Karpas-422 (cell line): Measurements from ENCODE around the gene NATD1. TPM values are rescaled to one million over a fixed set of nuclear protein-coding genes. Genes with fewer than 3 reads are reported as not detected.
"Not testable (repeated sequence)": the region's sequence is repeated elsewhere in the genome, so short reads cannot be mapped to it uniquely, and the experiment has no call there.

Experiments
- DNase-seq: peaks from one replicate; pipeline ENCODE4 v3.0.0-alpha.2; 2015
- H2AFZ ChIP-seq: fragments of 200-600 bp; sonication (generic); 2 replicates; pipeline ENCODE4 v1.6.1; 2014; ENCODE audit warnings: antibody characterized with exemption, low read length, mixed read lengths
- H3K27ac ChIP-seq: fragments of 200-600 bp; sonication (generic); 2 replicates; pipeline ENCODE4 v1.5.1; 2014; ENCODE audit warnings: mild to moderate bottlenecking, low read length, moderate library complexity
- H3K27me3 ChIP-seq: fragments of 200-600 bp; sonication (generic); 2 replicates; pipeline ENCODE4 v1.6.1; 2014; ENCODE audit warnings: low read length, mixed read lengths
- H3K36me3 ChIP-seq: fragments of 200-600 bp; sonication (generic); 2 replicates; pipeline ENCODE4 v1.6.1; 2014; ENCODE audit warnings: low read length, mixed read lengths; ENCODE audit not compliant: insufficient read depth
- H3K4me1 ChIP-seq: fragments of 200-600 bp; sonication (generic); 2 replicates; pipeline ENCODE4 v1.6.1; 2014; ENCODE audit warnings: mild to moderate bottlenecking, low read length, mixed read lengths
- H3K4me2 ChIP-seq: fragments of 200-600 bp; sonication (generic); 2 replicates; pipeline ENCODE4 v1.6.1; 2014; ENCODE audit warnings: low read length, low read depth, mild to moderate bottlenecking; ENCODE audit not compliant: poor library complexity, severe bottlenecking
- H3K4me3 ChIP-seq: fragments of 200-600 bp; sonication (generic); 2 replicates; pipeline ENCODE4 v1.5.1; 2014; ENCODE audit warnings: mild to moderate bottlenecking, antibody characterized with exemption, low read length, mixed read lengths
- H3K79me2 ChIP-seq: fragments of 200-600 bp; sonication (generic); 2 replicates; pipeline ENCODE4 v1.6.1; 2014; ENCODE audit warnings: mild to moderate bottlenecking, low read length, mixed read lengths
- H3K9ac ChIP-seq: fragments of 200-600 bp; sonication (generic); 2 replicates; pipeline ENCODE4 v1.6.0; 2014; ENCODE audit warnings: low read length
- H3K9me2 ChIP-seq: fragments of 200-600 bp; sonication (generic), shearing (Covaris generic); replicated peaks from 2 replicates; pipeline ENCODE4 v1.6.0; 2014; ENCODE audit warnings: mild to moderate bottlenecking, low read length, moderate library complexity; ENCODE audit not compliant: insufficient read depth
- H3K9me3 ChIP-seq: fragments of 300-700, 200-600 bp; sonication (generic); 2 replicates; pipeline ENCODE4 v1.6.1; 2014; ENCODE audit warnings: low read length, mixed read lengths
- H4K20me1 ChIP-seq: fragments of 200-600 bp; sonication (generic); 2 replicates; pipeline ENCODE4 v1.6.1; 2014; ENCODE audit warnings: mild to moderate bottlenecking, antibody characterized with exemption, low read length, low read depth; ENCODE audit not compliant: insufficient read depth
- total RNA-seq: library from RNA; depleted of rRNA; stranded (reverse); fragments of >200 nt; shearing (Covaris generic); gene quantifications from 2 replicates; pipeline ENCODE4 v1.2.3, GENCODE V29; 2014; ENCODE audit warnings: low replicate concordance

Gene NATD1
- total RNA-seq, 1 experiment from 2014 or later = 0.45 TPM

- Histone ChIP-seq H3K9ac (no peak overlapping the region), H3K4me2 (no peak overlapping the region), H3K4me1 (no peaks in the 10 kb centered on the region), H3K79me2 (no peaks in the 10 kb centered on the region), H3K9me2 (no peaks in the 10 kb centered on the region), H3K27ac (no peak overlapping the region), H3K4me3 (no peak overlapping the region), H4K20me1 (no peaks in the 10 kb centered on the region; the same call in 1 of the 2 replicates), H3K27me3 (no peaks in the 10 kb centered on the region), H2AFZ (no peak overlapping the region), H3K36me3 (no peaks in the 10 kb centered on the region), H3K9me3 (no peaks in the 10 kb centered on the region)
- DNase-seq = peak; percentile 76
Measured at GRCh38 chr17:21239680-21240368, 13.4 kb downstream of the NATD1 start.

- Histone ChIP-seq H3K4me1 (no peaks in the 10 kb centered on the region), H4K20me1 (no peaks in the 10 kb centered on the region; the same call in 1 of the 2 replicates), H3K79me2 (no peaks in the 10 kb centered on the region), H3K27me3 (no peaks in the 10 kb centered on the region), H3K9ac (no peak overlapping the region), H3K9me3 (no peaks in the 10 kb centered on the region), H3K4me2 (no peak overlapping the region), H3K27ac (no peak overlapping the region), H3K36me3 (no peaks in the 10 kb centered on the region), H3K4me3 (no peak overlapping the region), H3K9me2 (no peaks in the 10 kb centered on the region), H2AFZ (no peak overlapping the region)
- DNase-seq = no peak
Measured at GRCh38 chr17:21235921-21236320, 17.3 kb downstream of the NATD1 start.

- no peak for DNase-seq
- Histone ChIP-seq H2AFZ (no peak overlapping the region), H3K36me3 (no peaks in the 10 kb centered on the region), H3K27ac (no peak overlapping the region), H3K9me3 (no peaks in the 10 kb centered on the region), H3K4me3 (no peak overlapping the region), H3K9me2 (no peaks in the 10 kb centered on the region), H3K27me3 (no peaks in the 10 kb centered on the region), H3K4me1 (no peaks in the 10 kb centered on the region), H3K4me2 (no peak overlapping the region), H3K9ac (no peak overlapping the region), H4K20me1 (no peaks in the 10 kb centered on the region), H3K79me2 (no peaks in the 10 kb centered on the region)
Measured at GRCh38 chr17:21233581-21234347, 19.4 kb downstream of the NATD1 start.

- H2AFZ ChIP-seq = no peak overlapping the region
- DNase-seq = no peak
- no peaks in the 10 kb centered on the region for H3K79me2 ChIP-seq
- H3K27me3 ChIP-seq = no peaks in the 10 kb centered on the region
- H3K9me2 ChIP-seq = no peaks in the 10 kb centered on the region
- no peak overlapping the region for H3K9ac ChIP-seq
- H4K20me1 ChIP-seq = no peaks in the 10 kb centered on the region
- no peak overlapping the region for H3K4me2 ChIP-seq
- H3K4me3 ChIP-seq = no peak overlapping the region
- H3K27ac ChIP-seq = no peak overlapping the region
- no peaks in the 10 kb centered on the region for H3K4me1 ChIP-seq
- no peaks in the 10 kb centered on the region for H3K36me3 ChIP-seq
- no peaks in the 10 kb centered on the region for H3K9me3 ChIP-seq
Measured at GRCh38 chr17:21232033-21232749, 21.0 kb downstream of the NATD1 start.

GRCh38 chr17:21231533-21231932 is 21.7 kb downstream of the NATD1 start:
- Histone ChIP-seq H3K27ac (no peak overlapping the region), H4K20me1 (no peaks in the 10 kb centered on the region), H3K27me3 (no peaks in the 10 kb centered on the region), H3K79me2 (no peaks in the 10 kb centered on the region), H3K36me3 (no peaks in the 10 kb centered on the region), H3K9ac (no peak overlapping the region), H2AFZ (no peak overlapping the region), H3K9me3 (no peaks in the 10 kb centered on the region), H3K4me1 (no peaks in the 10 kb centered on the region), H3K9me2 (no peaks in the 10 kb centered on the region), H3K4me2 (no peak overlapping the region), H3K4me3 (no peak overlapping the region)
- DNase-seq = no peak

- H3K27ac ChIP-seq = no peak overlapping the region
- no peaks in the 10 kb centered on the region for H3K9me2 ChIP-seq
- no peaks in the 10 kb centered on the region for H3K9me3 ChIP-seq
- H3K4me3 ChIP-seq = no peak overlapping the region
- H3K4me2 ChIP-seq = no peak overlapping the region
- no peak overlapping the region for H3K9ac ChIP-seq
- H3K27me3 ChIP-seq = no peaks in the 10 kb centered on the region
- no peaks in the 10 kb centered on the region for H3K79me2 ChIP-seq
- no peaks in the 10 kb centered on the region for H3K36me3 ChIP-seq
- H2AFZ ChIP-seq = no peak overlapping the region
- no peaks in the 10 kb centered on the region for H4K20me1 ChIP-seq
- no peak for DNase-seq
- no peaks in the 10 kb centered on the region for H3K4me1 ChIP-seq
Measured at GRCh38 chr17:21228845-21229244, 24.4 kb downstream of the NATD1 start.

GRCh38 chr17:21228111-21228510 is 25.1 kb downstream of the NATD1 start:
- H3K4me1 ChIP-seq = no peaks in the 10 kb centered on the region
- no peak overlapping the region for H3K27ac ChIP-seq

GRCh38 chr17:21227277-21227676 is 25.9 kb downstream of the NATD1 start:
- H3K4me2 ChIP-seq, H2AFZ ChIP-seq, H3K4me1 ChIP-seq, H3K9ac ChIP-seq, H3K27ac ChIP-seq, H3K9me3 ChIP-seq, H3K4me3 ChIP-seq, H3K36me3 ChIP-seq, H3K9me2 ChIP-seq, H3K79me2 ChIP-seq, H3K27me3 ChIP-seq, H4K20me1 ChIP-seq, DNase-seq: not testable (repeated sequence)

More at GRCh38 chr17:21228111-21228510, 25.1 kb downstream of the NATD1 start:
- H3K4me3 ChIP-seq = no peak overlapping the region
- H3K79me2 ChIP-seq = no peaks in the 10 kb centered on the region
- H2AFZ ChIP-seq = no peak overlapping the region
- no peak overlapping the region for H3K4me2 ChIP-seq
- no peaks in the 10 kb centered on the region for H3K9me2 ChIP-seq
- H3K9me3 ChIP-seq = no peaks in the 10 kb centered on the region
- H3K36me3 ChIP-seq = no peaks in the 10 kb centered on the region
- no peak overlapping the region for H3K9ac ChIP-seq
- H4K20me1 ChIP-seq = no peaks in the 10 kb centered on the region
- DNase-seq = no peak
- no peaks in the 10 kb centered on the region for H3K27me3 ChIP-seq
